OCI-LY1 (cell line): ENCODE measurements around the gene EPHB2.

ENCODE experiments used
- CTCF ChIP-seq: fragments of 200-600 bp; sonication (generic), shearing (Covaris generic); IDR thresholded peaks from 2 replicates; pipeline ENCODE4 v1.5.1; 2017; ENCODE audit warnings: mild to moderate bottlenecking, antibody characterized with exemption, low read length, moderate library complexity, mixed read lengths
- EZH2 ChIP-seq: fragments of 200-600 bp; sonication (generic), shearing (Covaris generic); IDR thresholded peaks from 2 replicates; pipeline ENCODE4 v1.8.0; 2017; ENCODE audit warnings: borderline replicate concordance, mixed run types, mild to moderate bottlenecking, antibody characterized with exemption, low read length, moderate library complexity, mixed read lengths

GRCh38 chr1:22810378-22810777 lies 99.7 kb downstream of the EPHB2 start:
- TF ChIP-seq CTCF (no peak), EZH2 (no peak)
